ENCODE results near the gene GPRC6A. TPM values are rescaled to one million over a fixed set of nuclear protein-coding genes. Genes with fewer than 3 reads are reported as not detected.
A peak's percentile ranks its signal among the peaks of the same experiment; 100 is the strongest.
"Not testable (repeated sequence)": the region's sequence is repeated elsewhere in the genome, so short reads cannot be mapped to it uniquely, and the experiment has no call there.

The GPRC6A gene
- total and polyA plus RNA-seq, 2 of the 13 experiments (the other 11 are each of a cell fraction or from before 2014, with no cell fraction given) = not detected

DNA sequence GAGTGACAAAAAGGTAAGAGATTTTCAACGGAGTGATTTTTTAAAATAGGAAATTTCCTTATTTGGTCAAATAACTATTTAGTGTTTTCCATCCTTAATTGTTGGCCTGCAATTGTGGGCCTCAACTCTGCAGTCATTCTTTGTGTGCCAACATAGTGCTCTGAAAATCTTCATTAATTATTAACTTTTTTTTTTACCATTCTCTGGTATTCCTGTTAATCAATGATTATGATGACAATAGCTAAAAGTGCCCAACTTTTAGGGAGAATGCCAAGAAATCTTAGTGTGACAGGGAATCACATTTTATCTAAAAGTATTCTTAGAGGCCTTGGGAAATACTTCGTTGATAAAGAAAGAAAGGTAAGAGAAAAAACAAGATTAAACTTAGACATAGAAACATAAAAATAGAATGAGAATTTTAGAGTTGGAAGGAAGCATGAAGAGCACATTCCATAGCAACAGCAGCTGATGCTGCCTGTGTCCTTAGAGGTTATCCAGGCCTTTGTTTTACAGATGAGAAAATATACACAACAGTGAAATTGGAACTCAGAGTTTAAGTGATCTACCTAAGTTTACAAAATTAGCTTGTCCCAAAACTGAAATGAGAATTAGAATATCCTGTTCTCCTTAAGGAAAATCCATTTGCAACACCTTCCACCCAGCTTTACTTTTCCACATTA is 1.2 kb downstream of the GPRC6A start:
- no peaks in the 10 kb centered on the region for H3K79me2 ChIP-seq (ENCODE audit: insufficient read depth, low read length)
- 3% methylated on average over 2 of the region's 2 CpGs for WGBS (ENCODE audit: low lambda C conversion rate)
- no peaks in the 10 kb centered on the region for H3K27me3 ChIP-seq (ENCODE audit: control insufficient read depth in 1 of 2, insufficient read depth in 2 of 2, low read length in 2 of 2)
- no peak overlapping the region for H3K27ac ChIP-seq (ENCODE audit: extremely low read length, insufficient read depth, low read length)
- TF ChIP-seq ZNF317 (CRISPR knock-in tag; IDR thresholded peaks at IDR 0.05) (0 out of 2 replicates have a peak, but pooled peaks have one; percentile 42), ZIK1 (CRISPR knock-in tag; IDR thresholded peaks at IDR 0.05; ENCODE audit: borderline replicate concordance, low read depth) (no peak)
- TF ChIP-seq, protein P1, sequence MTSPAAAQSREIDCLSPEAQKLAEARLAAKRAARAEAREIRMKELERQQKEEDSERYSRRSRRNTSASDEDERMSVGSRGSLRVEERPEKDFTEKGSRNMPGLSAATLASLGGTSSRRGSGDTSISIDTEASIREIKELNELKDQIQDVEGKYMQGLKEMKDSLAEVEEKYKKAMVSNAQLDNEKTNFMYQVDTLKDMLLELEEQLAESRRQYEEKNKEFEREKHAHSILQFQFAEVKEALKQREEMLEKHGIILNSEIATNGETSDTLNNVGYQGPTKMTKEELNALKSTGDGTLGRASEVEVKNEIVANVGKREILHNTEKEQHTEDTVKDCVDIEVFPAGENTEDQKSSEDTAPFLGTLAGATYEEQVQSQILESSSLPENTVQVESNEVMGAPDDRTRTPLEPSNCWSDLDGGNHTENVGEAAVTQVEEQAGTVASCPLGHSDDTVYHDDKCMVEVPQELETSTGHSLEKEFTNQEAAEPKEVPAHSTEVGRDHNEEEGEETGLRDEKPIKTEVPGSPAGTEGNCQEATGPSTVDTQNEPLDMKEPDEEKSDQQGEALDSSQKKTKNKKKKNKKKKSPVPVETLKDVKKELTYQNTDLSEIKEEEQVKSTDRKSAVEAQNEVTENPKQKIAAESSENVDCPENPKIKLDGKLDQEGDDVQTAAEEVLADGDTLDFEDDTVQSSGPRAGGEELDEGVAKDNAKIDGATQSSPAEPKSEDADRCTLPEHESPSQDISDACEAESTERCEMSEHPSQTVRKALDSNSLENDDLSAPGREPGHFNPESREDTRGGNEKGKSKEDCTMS (CRISPR knock-in tag; conservative IDR thresholded peaks at IDR 0.05) = no peak
- BruUV-seq (replicated peaks) = no TSS peak
- no peaks in the 10 kb centered on the region for H3K36me3 ChIP-seq (replicated peaks in 1 of 2; ENCODE audit: control insufficient read depth in 1 of 2, insufficient read depth in 2 of 2, low read length in 2 of 2)
- ATAC-seq (no peak), FAIRE-seq (no peak), DNase-seq (ENCODE audit: low spot score) (no peak)
- intact Hi-C loops (cut with micrococcal nuclease; ENCODE audit: unreplicated experiment) = no loop called here
- no peak overlapping the region for H3K4me2 ChIP-seq (ENCODE audit: low read depth, low read length)
- no peak overlapping the region for H3K4me3 ChIP-seq (replicated peaks in 1 of 3; ENCODE audit: insufficient read depth in 1 of 3, low read depth in 2 of 3, low read length in 3 of 3)
- no peaks in the 10 kb centered on the region for H3K4me1 ChIP-seq (ENCODE audit: insufficient read depth, low read length)
- in situ Hi-C loops (cut with HindIII; ENCODE audit: extremely low pct_ligation_motif_present, low pct_unique_long_range_greater_than_20kb) = no loop called here
- no peak overlapping the region for H2AFZ ChIP-seq (ENCODE audit: low read length)
- H4K20me1 ChIP-seq (ENCODE audit: insufficient read depth, low read length) = no peaks in the 10 kb centered on the region
- H3K9me3 ChIP-seq (ENCODE audit: low read length) = 0 out of 2 replicates have a peak, but pooled peaks cover 4% of the 10 kb centered on the region
- no peak overlapping the region for H3K9ac ChIP-seq (ENCODE audit: insufficient read depth, low read depth, low read length)
- ChIA-PET POLR2A (no interaction called here), CTCF (ENCODE audit: low intra/inter-chr PET ratio, low total read pairs) (no interaction called here)

DNA sequence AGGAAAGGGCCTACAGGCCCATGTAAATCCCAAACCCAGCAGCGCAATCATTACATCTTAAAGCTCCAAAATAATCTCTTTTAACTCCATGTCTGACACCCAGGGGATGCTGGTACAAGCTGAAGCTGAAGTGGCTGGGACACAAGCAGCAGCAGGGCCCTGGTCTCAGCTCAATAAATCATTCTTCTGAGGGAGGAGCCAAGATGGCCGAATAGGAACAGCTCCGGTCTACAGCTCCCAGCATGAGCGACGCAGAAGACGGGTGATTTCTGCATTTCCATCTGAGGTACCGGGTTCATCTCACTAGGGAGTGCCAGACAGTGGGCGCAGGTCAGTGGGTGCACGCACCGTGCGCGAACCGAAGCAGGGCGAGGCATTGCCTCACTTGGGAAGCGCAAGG is 12.5 kb downstream of the GPRC6A start:
- FAIRE-seq; in situ Hi-C loops (cut with HindIII; ENCODE audit: extremely low pct_ligation_motif_present, low pct_unique_long_range_greater_than_20kb); BruUV-seq (replicated peaks); H3K4me2 ChIP-seq (ENCODE audit: low read depth, low read length); ATAC-seq; H3K79me2 ChIP-seq (ENCODE audit: insufficient read depth, low read length); POLR2A ChIA-PET; H3K4me1 ChIP-seq (ENCODE audit: insufficient read depth, low read length); CTCF ChIA-PET (ENCODE audit: low intra/inter-chr PET ratio, low total read pairs); H3K9ac ChIP-seq (ENCODE audit: insufficient read depth, low read depth, low read length); H3K27me3 ChIP-seq (ENCODE audit: control insufficient read depth in 1 of 2, insufficient read depth in 2 of 2, low read length in 2 of 2); H3K27ac ChIP-seq (ENCODE audit: extremely low read length, insufficient read depth, low read length); H3K4me3 ChIP-seq (replicated peaks in 1 of 3; ENCODE audit: insufficient read depth in 1 of 3, low read depth in 2 of 3, low read length in 3 of 3); H3K9me3 ChIP-seq (ENCODE audit: low read length); H3K36me3 ChIP-seq (replicated peaks in 1 of 2; ENCODE audit: control insufficient read depth in 1 of 2, insufficient read depth in 2 of 2, low read length in 2 of 2); DNase-seq (ENCODE audit: low spot score); H4K20me1 ChIP-seq (ENCODE audit: insufficient read depth, low read length); intact Hi-C loops (cut with micrococcal nuclease; ENCODE audit: unreplicated experiment); H2AFZ ChIP-seq (ENCODE audit: low read length): not testable (repeated sequence)
- WGBS (ENCODE audit: low lambda C conversion rate) = 86% methylated on average over 15 of the region's 15 CpGs

All from HepG2 (cell line).